AG09319 (cell line): ENCODE results near the gene SPAG7.

ENCODE experiments used
- DNase-seq: peaks from one replicate; pipeline ENCODE4 v3.0.0-alpha.2; 2010; ENCODE audit warnings: low read depth; ENCODE audit errors: extremely low read depth
- TF ChIP-seq, protein P1 (sequence below): IDR thresholded peaks from 2 replicates; pipeline ENCODE4 v1.5.1; 2011; ENCODE audit warnings: low read depth, mild to moderate bottlenecking, inconsistent platforms, low read length, moderate library complexity

SPAG7 gene

DNA sequence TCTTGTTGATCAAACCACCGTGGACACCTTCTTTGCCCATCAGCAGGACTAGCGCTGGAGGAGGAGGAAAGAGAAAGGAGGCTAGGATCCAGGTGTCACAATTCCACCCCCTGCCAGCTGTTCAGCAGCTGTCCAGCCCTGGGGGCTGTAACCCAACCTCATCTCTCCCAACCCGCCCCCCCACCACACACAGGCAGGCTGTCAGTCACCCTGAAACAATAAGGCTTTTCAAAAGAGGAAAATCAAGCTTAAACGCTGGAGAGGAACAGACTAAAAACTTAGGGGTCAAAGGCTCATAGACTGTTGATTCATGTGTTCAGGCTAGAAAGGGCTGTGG is 21.7 kb downstream of the SPAG7 start:
- no peak for DNase-seq
- TF ChIP-seq, protein P1, sequence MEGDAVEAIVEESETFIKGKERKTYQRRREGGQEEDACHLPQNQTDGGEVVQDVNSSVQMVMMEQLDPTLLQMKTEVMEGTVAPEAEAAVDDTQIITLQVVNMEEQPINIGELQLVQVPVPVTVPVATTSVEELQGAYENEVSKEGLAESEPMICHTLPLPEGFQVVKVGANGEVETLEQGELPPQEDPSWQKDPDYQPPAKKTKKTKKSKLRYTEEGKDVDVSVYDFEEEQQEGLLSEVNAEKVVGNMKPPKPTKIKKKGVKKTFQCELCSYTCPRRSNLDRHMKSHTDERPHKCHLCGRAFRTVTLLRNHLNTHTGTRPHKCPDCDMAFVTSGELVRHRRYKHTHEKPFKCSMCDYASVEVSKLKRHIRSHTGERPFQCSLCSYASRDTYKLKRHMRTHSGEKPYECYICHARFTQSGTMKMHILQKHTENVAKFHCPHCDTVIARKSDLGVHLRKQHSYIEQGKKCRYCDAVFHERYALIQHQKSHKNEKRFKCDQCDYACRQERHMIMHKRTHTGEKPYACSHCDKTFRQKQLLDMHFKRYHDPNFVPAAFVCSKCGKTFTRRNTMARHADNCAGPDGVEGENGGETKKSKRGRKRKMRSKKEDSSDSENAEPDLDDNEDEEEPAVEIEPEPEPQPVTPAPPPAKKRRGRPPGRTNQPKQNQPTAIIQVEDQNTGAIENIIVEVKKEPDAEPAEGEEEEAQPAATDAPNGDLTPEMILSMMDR: no peak

DNA sequence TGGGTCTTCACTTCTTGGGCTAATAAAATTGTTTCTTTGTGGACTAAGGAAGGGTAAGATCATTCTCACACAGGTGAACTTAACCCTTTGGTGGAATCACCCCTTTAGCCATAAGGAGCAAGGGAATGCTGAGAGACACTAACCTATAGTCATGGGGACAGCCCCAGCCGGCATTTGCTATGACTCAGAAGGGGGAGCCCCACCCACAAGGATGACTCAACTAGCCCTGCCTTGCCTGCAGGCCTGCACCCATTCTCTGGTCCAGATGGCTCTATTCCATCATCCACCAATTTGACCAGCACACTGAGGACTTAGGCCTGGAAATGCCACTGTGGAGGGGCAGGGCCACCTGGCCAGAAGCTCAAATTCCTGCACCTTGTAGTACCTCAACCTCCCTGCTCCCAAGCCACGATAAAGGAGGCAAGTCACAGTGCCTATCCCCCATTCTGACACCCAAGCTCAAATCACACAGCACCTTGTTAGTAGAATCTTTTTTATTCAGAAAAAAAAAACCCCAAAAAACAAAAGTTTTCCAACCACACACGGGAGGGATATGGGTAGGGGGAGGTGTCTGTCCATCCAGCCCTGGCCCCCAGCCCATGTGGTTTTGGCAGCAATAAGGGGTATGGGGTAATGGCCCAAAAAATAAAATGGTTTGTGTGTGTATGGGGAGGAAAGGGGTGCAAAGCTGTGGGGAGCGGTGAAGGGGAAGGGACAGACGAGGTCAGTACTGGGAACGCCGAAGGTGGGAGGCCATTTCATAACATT is 22.3 kb downstream of the SPAG7 start:
- TF ChIP-seq, protein P1: no peak
- DNase-seq: peak; percentile 68

DNA sequence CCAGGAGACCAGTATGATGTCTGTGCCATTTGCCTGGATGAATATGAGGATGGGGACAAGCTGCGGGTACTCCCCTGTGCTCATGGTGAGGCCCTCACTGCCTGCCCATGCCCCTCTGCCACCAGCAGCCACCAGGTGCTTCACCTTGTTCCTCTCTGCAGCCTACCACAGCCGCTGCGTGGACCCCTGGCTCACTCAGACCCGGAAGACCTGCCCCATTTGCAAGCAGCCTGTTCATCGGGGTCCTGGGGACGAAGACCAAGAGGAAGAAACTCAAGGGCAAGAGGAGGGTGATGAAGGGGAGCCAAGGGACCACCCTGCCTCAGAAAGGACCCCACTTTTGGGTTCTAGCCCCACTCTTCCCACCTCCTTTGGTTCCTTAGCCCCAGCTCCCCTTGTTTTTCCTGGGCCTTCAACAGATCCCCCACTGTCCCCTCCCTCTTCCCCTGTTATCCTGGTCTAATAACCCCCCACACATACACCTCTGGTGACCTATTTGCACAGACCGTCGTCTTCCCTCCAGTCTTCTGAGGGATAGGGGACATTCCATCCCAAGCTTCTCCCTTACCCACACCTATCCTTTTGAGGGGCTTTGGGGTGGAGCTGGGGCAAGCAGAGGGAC is 23.0 kb downstream of the SPAG7 start:
- DNase-seq: no peak
- TF ChIP-seq, protein P1: no peak

DNA sequence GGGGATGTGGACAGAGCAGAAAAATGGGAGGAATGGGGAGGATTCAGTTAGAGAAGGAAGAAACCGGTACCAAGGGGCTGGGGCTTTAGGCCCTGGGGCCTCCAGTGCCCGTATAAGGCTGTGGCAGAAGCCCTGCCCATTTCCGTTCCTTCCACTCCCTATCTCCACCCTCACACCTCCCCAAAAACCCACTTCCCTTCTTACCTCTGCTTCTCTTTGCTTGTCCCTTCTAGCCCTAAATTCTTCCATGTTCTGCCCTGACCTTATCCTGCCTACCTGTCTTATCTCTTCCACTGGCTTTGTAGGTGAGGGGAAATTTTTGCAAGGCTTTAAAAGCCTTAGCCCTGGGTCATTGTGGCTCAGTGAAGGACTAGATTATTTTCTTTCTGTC is 23.5 kb downstream of the SPAG7 start:
- DNase-seq: no peak

DNA sequence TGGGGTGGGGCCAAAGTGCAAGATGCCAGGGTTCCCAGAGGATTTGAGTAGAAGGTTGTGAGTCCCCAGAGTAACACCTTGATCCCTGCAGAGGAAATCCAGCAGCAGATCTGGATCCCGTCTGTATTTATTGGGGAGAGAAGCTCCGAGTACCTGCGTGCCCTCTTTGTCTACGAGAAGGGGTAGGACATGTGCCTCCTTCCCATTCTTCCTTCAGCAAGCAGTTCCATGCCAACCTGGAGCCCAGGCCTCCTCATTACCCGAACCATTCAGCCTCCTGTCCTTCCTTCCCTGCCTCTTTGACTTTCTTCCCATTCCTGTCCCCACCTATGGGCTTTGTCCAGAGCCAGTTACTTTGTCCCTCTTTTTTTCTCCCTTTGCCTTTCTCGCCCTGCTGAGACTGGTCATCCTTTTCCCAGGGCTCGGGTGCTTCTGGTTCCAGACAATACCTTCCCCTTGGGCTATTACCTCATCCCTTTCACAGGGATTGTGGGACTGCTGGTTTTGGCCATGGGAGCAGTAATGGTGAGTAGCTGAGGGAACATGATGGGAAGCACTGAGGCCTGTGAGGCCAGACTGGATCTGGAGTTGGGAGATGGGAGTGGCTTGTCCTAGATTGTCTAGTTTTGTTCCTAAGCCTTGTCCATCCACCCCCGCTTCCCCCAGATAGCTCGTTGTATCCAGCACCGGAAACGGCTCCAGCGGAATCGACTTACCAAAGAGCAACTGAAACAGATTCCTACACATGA is 24.7 kb downstream of the SPAG7 start:
- no peak for DNase-seq
- TF ChIP-seq, protein P1: no peak

More for the DNA sequence above, 23.5 kb downstream of the SPAG7 start:
- TF ChIP-seq, protein P1: no peak

DNA sequence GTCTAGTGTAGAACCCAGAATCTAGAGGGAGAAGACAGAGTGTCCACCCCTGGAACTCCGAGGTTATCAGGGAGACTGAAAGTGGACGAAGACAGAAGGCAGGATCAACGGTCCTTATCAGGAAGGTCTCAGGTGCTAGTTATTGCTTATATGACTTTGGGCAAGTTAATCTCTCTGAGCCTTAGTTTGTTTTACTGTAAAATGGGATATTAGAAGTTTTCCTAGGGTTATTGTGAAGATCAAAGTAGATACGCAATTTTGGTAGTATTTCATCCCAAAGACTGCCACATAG is 26.4 kb downstream of the SPAG7 start:
- TF ChIP-seq, protein P1: no peak
- no peak for DNase-seq
